ENCODE measurements around the gene AP4B1. TPM values are rescaled to one million over a fixed set of nuclear protein-coding genes. Genes with fewer than 3 reads are reported as not detected.

AP4B1 gene
- total and polyA plus RNA-seq, 2 donors (not counting 1 experiment from before 2014, with no cell fraction given), result 52.2 to 55.2 TPM

GRCh38 chr1:113941245-113941559 lies 36.6 kb upstream of the AP4B1 start:
- Histone ChIP-seq H4K20me1 (ENCODE audit: control insufficient read depth, insufficient read depth, low read length, poor library complexity, severe bottlenecking) (peaks cover 40% of the 10 kb centered on the region), H3K9ac (ENCODE audit: low read length) (no peak overlapping the region), H3K27me3 (replicated peaks in 1 of 4; ENCODE audit: control extremely low read depth in 1 of 4, control insufficient read depth in 3 of 4, insufficient read depth in 4 of 4, low read length in 3 of 4) (no peaks in the 10 kb centered on the region), H3K9me3 (ENCODE audit: control extremely low read depth in 1 of 3, control insufficient read depth in 2 of 3, insufficient read depth in 1 of 3, low read length in 2 of 3) (no peaks in the 10 kb centered on the region), H3K27ac (ENCODE audit: low read length in 2 of 2) (peak overlapping the region in 1 of 2 donors; percentile 12), H3K4me3 (ENCODE audit: control extremely low read depth in 1 of 5, extremely low read depth in 1 of 5, insufficient read depth in 1 of 5, low read depth in 2 of 5, low read length in 4 of 5) (no peak overlapping the region), H2AFZ (ENCODE audit: insufficient read depth, low read depth, low read length, poor library complexity, severe bottlenecking) (no peak overlapping the region), H3K36me3 (replicated peaks in 1 of 2; ENCODE audit: control extremely low read depth in 1 of 2, control insufficient read depth in 1 of 2, extremely low read depth in 1 of 2, insufficient read depth in 2 of 2, low read length in 1 of 2) (peaks cover 0 to 16% of the 10 kb centered on the region in 2 experiments), H3K79me2 (ENCODE audit: control insufficient read depth, insufficient read depth, low read length) (peaks cover 89% of the 10 kb centered on the region), H3K4me2 (replicated peaks; ENCODE audit: low read depth, low read length, poor library complexity, severe bottlenecking) (no peak overlapping the region), H3K4me1 (ENCODE audit: control insufficient read depth in 2 of 2, insufficient read depth in 2 of 2, low read length in 2 of 2) (peaks cover 17 to 24% of the 10 kb centered on the region in 2 donors)
- intact Hi-C loops (cut with micrococcal nuclease), result no loop called here
- POLR2A ChIA-PET, result no interaction called here
- Mint-ChIP-seq H3K27ac (no peak overlapping the region), H3K4me1 (peaks cover 47% of the 10 kb centered on the region), H3K9me3 (ENCODE audit: insufficient read depth) (no peaks in the 10 kb centered on the region), H3K27me3 (no peaks in the 10 kb centered on the region), H3K4me3 (no peak overlapping the region)
- ATAC-seq (ENCODE audit: low read depth) (no peak), DNase-seq (no peak)
- WGBS (ENCODE audit: insufficient coverage), result 96% methylated on average over 5 of the region's 7 CpGs
- no peak for TF ChIP-seq EZH2 (IDR thresholded peaks at IDR 0.05; ENCODE audit: borderline replicate concordance, insufficient read depth, low read depth, low read length, poor library complexity, severe bottlenecking)
- no peak for TF ChIP-seq CTCF (IDR thresholded peaks at IDR 0.05)
- CTCF ChIA-PET, result no interaction called here

GRCh38 chr1:113940365-113941244 lies 36.0 kb upstream of the AP4B1 start:
- Histone ChIP-seq H3K27me3 (replicated peaks in 1 of 4; ENCODE audit: control extremely low read depth in 1 of 4, control insufficient read depth in 3 of 4, insufficient read depth in 4 of 4, low read length in 3 of 4) (no peaks in the 10 kb centered on the region), H2AFZ (ENCODE audit: insufficient read depth, low read depth, low read length, poor library complexity, severe bottlenecking) (no peak overlapping the region), H3K79me2 (ENCODE audit: control insufficient read depth, insufficient read depth, low read length) (peaks cover 89% of the 10 kb centered on the region), H3K4me1 (ENCODE audit: control insufficient read depth in 2 of 2, insufficient read depth in 2 of 2, low read length in 2 of 2) (peaks cover 13 to 18% of the 10 kb centered on the region in 2 donors), H3K36me3 (replicated peaks in 1 of 2; ENCODE audit: control extremely low read depth in 1 of 2, control insufficient read depth in 1 of 2, extremely low read depth in 1 of 2, insufficient read depth in 2 of 2, low read length in 1 of 2) (peaks cover 0 to 16% of the 10 kb centered on the region in 2 experiments), H4K20me1 (ENCODE audit: control insufficient read depth, insufficient read depth, low read length, poor library complexity, severe bottlenecking) (peaks cover 40% of the 10 kb centered on the region), H3K4me2 (replicated peaks; ENCODE audit: low read depth, low read length, poor library complexity, severe bottlenecking) (no peak overlapping the region), H3K9me3 (ENCODE audit: control extremely low read depth in 1 of 3, control insufficient read depth in 2 of 3, insufficient read depth in 1 of 3, low read length in 2 of 3) (no peaks in the 10 kb centered on the region), H3K9ac (ENCODE audit: low read length) (no peak overlapping the region), H3K27ac (ENCODE audit: low read length in 2 of 2) (peak overlapping the region in 1 of 2 donors; percentile 12), H3K4me3 (ENCODE audit: control extremely low read depth in 1 of 5, extremely low read depth in 1 of 5, insufficient read depth in 1 of 5, low read depth in 2 of 5, low read length in 4 of 5) (no peak overlapping the region)
- intact Hi-C loops (cut with micrococcal nuclease), result no loop called here
- ATAC-seq (ENCODE audit: low read depth), result no peak
- CTCF ChIA-PET, result interaction anchor here (0.7 kb wide), 1 partner anchor 30 kb away, joined by 6 read pairs; no protein-coding TSS in a partner anchor
- POLR2A ChIA-PET, result no interaction called here
- Mint-ChIP-seq H3K9me3 (ENCODE audit: insufficient read depth) (no peaks in the 10 kb centered on the region), H3K4me3 (no peak overlapping the region), H3K4me1 (peaks cover 46% of the 10 kb centered on the region), H3K27me3 (no peaks in the 10 kb centered on the region), H3K27ac (peak overlapping the region; percentile 47)
- whole genome bisulfite sequencing (ENCODE audit: insufficient coverage), result 30% methylated on average over 7 of the region's 16 CpGs
- no peak for TF ChIP-seq EZH2 (IDR thresholded peaks at IDR 0.05; ENCODE audit: borderline replicate concordance, insufficient read depth, low read depth, low read length, poor library complexity, severe bottlenecking)
- TF ChIP-seq CTCF (IDR thresholded peaks at IDR 0.05), result no peak
- DNase-seq, result peak; percentile 21
